OCI-LY7 (cell line): Measurements from ENCODE around the gene DISP1.

ENCODE experiments used
- CTCF ChIP-seq: fragments of 200-600 bp; sonication (generic); conservative IDR thresholded peaks from 2 replicates; pipeline ENCODE4 v1.5.1; 2014; ENCODE audit warnings: mild to moderate bottlenecking, antibody characterized with exemption, low read length, moderate library complexity, mixed read lengths
- EZH2phosphoT487 ChIP-seq: fragments of 200-600 bp; sonication (generic); IDR thresholded peaks from 2 replicates; pipeline ENCODE4 v1.6.1; 2018; ENCODE audit warnings: low read depth, borderline replicate concordance, mild to moderate bottlenecking, mixed run types, antibody characterized with exemption, low read length, moderate library complexity, mixed read lengths

GRCh38 chr1:222768592-222768991 lies 46.2 kb upstream of the DISP1 start:
- TF ChIP-seq CTCF (no peak), EZH2phosphoT487 (no peak)
